HG03097 (cell line): ENCODE results near the gene ZFP64.
"Not testable (repeated sequence)": the region's sequence is repeated elsewhere in the genome, so short reads cannot be mapped to it uniquely, and the experiment has no call there.

ENCODE experiments used
- ATAC-seq: cut with Tn5 transposase; IDR thresholded peaks from one replicate; pipeline ENCODE4 v1.9.1; 2021; ENCODE audit not compliant: unreplicated experiment, low FRiP score

The ZFP64 gene

DNA sequence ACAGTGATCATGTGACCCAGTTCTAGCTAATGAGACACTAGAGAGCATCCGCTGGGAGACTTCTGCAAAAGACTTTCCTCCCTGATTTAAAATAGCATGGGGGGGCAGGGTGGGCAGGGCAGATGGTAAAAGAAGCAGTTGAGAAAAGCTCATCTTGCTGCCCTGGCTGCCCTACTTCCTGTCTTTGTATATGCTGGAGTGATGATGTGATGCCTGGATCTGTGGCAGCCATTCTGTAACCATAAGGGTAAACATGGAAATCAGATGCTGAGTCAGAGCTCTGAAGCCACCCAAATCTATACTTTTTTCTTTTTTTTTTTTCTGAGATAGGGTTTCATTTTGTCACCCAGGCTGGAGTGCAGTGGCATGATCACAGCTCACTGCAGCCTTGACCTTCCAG is 25.4 kb downstream of the ZFP64 start:
- ATAC-seq: no peak

DNA sequence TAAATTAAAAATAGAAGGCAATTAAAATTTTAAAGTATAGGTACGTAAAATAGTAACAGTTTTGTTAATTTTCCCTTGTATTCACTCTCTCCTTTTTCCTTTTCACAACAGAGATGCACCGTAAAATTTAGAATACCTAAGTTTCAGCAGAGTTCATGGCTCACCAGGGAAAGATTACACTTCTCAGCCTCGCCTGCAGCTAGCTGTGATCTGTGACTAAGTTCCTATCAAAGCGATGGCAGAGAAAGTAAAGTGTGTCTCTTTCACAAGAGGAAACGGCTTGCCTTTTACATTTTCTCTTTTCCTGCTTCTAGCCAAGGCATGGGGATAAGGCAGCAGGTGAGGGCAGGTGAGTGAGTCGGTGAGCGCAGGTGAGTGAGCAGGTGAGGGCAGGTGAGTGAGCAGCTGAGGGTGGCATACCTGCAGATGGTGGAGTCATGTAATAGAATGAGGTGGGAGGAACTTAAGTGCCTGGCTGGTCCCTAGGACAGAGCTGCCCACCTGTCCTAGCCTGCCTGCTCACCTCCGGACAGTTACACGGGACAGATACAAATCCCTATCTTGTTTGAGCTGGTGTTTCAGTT is 30.9 kb downstream of the ZFP64 start:
- ATAC-seq: no peak

DNA sequence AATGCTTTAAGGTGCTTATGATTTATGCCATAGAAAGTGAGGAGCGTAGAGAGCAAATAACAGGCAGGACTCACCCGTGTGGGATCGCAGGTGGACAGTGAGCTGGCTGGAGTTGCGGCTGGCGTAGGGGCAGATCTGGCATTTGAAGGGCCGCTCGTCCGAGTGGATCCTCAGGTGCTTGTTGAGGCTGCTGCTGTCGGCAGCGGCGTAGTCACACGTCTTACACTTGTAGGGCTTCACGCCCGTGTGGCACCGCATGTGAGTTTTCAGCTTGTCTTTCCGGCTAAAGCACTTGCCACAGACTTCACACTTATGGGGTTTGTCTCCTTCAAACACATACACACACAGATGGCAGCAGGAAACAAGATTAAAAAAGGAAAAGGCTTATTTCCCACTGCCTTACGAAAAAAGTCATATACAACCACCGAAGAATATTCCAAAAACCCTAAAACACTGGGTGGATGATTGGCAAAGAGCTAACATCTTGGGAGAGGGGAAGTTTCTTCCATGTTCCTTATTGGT is 31.5 kb downstream of the ZFP64 start:
- no peak for ATAC-seq

DNA sequence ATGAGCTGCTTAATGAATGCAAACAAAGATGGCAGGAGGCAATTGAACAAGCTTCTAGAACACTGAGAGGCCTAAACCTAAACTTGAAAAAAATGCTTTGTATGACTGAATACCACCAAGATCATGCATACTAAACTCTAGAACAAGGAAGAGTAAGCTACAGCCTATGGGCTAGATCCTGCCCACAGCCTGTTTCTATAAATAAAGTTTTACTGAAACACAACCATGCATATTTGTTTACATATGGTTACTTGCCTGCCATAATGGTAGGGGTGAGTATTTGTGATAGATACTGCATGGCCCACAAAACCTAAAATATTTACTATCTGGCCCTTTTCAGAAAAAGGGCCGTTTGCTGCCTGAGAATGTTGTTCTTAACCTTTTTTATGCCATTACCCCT is 37.0 kb downstream of the ZFP64 start:
- no peak for ATAC-seq

DNA sequence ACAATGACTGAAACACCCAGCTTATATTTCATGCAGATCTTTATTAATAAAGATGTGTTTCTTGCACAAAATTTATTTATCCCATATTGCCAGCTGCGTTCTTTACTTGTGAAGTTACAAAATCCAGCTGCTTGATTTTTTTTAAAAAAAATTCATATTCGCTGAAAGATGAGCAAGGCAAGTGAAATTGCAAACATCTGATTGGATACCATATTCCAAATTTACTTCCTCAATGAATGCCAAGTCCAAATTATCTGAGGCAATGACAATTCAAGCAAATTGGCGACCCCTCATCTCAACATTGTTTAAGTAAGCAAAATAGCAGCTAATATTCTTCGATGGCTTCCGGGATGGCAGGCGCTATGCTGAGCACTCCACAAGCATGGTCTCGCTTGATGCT is 37.7 kb downstream of the ZFP64 start:
- ATAC-seq: no peak

DNA sequence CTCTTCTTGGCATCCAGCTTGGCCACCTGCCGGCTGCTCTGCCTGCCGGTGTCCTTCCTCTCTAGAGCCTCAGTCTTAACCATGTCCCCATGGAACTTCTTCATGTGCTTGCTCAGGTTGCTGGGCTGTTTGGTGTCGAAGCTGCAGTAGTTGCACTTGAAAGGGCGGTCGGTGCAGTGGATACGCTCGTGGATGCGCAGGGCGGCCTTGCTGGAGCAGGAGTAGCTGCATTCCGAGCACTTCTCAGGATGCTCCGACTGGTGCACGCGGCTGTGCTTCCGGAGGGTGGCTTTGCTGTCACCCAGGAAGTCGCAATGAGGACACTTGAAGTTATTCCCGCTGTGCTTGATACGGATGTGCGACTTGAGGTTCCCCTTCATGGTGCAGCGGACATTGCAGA is 38.7 kb downstream of the ZFP64 start:
- ATAC-seq: no peak

DNA sequence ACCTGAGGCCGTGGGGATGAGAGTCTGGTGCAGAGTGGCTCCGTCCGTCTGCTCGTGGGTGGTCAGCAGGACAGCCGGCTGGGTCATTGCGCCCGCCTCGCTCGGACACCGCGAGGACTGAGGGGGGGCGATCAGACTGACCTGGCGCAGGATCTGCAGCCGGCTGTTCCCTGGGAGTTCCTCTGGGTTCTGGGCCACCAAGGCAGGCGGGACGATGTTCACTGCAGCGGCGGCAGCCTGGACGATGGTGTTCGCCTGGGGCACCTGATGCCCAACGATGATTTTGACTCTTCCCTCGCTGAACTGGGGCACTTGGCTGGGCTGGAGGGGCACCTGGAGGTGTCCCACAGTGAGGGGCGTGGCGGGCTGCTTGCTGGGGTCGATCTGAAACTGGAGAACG is 39.2 kb downstream of the ZFP64 start:
- ATAC-seq: no peak

DNA sequence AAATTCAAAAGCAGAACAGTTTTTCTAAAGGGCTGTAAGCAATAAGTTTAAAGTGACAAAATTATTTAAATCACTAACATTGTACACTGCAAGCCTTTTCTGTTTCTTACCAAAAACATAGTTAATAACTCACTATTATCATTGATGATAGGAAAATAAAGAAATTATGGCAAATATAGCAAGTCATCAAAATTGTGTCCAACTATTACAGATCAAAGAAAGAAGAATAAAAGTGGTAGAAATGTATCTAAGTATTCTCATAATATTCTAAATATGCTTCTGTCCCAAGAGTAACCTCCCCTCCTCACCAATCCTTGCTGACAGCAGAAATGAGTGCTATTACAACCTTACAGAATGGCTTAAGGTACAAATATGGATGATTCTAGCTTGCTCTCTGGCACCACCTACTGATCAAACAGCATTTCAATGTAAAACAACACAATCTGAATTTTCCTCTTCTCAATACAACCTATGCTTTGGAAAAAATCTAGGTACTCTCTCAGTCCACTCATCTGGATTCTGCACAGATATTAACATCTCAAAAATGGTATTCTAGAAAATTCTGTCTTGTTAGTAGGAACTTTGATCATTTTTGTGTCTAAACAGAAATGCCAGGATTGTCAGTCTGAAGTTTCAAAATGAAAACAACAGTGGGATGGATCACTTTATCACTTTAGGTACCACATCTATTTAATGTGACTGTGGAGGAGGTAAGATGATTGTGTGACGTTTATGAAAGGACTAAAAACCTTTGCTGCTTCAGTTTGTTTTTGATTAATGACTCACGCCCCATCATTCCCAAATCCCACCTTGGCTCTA is 40.9 kb downstream of the ZFP64 start:
- ATAC-seq: no peak

DNA sequence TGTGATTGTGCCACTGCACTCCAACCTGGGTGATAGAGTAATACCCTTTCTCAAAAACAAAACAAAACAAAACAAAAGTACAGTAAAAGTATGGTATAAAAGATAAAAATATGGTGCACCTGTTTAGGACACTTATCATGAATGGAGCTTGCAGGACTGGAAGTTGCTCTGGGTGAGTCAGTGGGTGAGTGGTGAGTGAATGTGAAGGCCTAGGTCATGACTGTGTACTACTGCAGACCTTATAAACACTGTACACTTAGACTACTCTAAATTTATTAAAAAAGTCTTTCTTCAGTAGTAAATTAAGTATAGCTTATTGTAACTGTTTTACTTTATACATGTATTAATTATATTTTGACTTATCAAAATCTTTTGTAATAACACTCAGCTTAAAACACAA is 46.0 kb downstream of the ZFP64 start:
- no peak for ATAC-seq

DNA sequence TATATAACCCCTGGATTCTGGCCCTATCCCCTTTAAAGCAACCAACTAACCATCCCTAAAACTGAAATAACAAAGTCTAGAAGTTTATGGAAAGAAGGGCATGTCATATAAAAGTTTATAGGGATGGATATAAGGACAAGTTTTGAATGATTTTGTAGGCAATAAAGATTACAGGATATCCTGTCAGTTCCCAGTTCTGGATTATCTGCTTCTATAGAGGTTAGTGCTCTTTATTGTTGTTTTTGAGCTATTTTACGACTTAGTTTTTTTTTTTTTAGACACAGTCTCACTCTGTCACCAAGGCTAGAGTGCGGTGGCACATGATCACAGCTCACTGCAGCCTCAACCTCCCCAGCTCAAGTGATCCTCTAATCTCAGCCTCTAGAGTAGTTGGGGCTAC is 48.3 kb downstream of the ZFP64 start:
- ATAC-seq: no peak

DNA sequence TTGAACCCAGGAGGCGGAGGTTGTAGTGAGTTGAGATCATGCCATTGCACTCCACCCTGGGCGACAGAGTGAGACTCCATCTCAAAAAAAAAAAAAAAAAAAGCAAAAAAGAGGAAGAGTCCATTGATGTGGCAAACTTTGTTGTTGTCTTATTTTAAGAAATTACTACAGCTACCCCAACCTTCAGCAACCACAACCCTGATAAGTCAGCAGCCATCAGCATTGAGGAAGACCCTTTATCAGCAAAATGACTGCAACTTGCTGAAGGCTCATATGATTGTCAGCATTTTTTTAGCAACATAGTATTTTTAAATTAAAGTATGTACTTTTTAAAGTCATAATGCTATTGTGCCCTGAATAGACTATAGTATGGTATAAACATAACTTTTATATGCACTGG is 48.8 kb downstream of the ZFP64 start:
- ATAC-seq: no peak

DNA sequence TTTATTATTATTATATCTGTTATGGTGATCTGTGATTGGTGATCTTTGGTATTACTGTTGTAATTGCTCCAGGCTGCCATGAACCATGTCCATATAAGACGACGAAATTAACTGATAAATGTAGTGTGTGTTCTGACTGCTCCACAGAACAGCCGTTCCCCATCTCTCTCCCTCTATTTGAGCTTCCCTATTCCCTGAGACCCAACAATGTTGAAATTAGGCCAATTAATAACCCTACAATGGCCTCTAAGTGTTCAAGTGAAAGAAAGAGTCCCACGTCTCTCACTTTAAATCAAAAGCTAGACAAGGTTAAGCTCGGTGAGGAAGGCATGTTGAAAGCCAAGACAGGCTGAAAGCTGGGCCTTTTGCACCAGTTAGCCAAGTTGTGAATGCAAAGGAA is 51.6 kb downstream of the ZFP64 start:
- no peak for ATAC-seq

DNA sequence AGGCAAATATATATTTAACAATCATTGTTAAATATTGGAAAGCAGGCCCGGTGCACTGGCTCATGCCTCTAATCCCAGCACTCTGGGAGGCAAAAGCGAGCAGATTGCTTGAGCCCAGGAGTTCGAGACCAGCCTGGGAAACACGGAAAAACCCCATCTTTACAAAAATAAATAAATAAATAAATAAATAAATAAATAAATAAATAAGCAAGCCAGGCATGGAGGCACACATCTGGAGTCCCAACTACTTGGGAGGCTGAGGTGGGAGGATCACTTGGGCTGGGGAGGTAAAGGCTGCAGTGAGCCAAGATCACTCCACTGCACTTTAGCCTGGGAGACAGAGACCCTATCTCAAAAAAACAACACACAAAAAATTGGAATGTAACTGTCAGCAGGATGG is 53.7 kb downstream of the ZFP64 start:
- ATAC-seq: no peak

DNA sequence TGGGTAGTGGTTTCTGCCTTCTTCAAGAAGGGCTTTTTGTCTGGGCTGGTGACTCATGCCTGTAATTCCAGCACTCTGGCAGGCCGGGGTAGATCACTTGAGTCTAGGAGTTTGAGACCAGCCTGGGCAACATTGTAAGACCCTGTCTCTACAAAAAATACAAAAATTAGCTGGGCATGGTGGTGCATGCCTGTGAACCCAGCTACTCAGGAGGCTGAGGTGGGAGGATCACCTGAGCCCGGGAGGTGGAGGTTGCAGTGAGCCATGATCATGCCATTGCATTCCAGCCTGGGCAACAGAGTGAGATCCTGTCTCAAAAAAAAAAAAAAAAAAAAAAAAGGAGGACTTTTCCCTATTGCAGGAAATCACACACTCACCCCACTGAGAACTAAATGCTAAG is 57.9 kb downstream of the ZFP64 start:
- not testable (repeated sequence) for ATAC-seq

DNA sequence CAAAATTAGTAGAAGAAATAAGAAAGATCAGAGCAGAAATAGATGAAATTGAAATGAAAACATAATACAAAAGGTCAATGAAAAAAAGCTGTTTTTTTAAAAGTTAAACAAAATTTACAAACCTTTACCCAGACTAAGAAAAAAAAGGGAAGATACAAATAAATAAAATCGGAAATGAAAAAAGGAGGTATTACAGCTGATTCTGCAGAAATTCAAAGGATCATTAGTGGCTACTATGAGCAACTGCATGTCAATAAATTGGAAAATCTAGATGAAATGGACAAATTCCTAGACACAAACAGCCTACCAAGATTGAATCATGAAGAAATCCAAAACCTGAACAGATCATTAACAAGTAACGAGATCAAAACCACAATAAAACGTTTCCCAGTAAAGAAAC is 59.2 kb downstream of the ZFP64 start:
- no peak for ATAC-seq

DNA sequence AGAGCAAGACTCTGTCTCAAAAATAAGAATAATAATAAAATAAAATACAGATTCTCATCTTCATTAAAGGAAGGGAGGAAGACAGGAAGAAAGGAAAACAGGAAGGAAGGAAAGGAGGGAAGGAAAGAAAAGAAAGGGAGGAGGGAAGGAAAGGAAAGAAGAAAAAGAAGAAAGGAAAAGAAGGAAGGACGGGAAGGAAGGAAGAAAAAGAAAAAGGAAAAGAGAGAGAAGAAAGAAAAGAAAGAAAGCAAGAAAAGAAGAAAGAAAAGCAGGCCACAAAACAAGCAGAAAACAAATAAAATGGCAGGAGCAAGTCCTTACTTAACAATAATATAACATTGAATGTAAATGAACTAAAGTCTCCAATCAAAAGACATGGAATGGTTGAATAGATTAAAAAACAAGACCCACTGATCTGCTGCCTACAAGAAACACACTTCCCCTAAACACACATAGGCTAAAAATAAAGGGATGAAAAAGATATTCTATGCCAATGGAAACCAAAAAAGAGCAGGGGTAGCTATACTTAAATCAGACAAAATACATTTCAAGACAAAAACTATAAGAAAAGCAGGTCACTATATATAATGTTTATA is 60.4 kb downstream of the ZFP64 start:
- ATAC-seq: no peak

DNA sequence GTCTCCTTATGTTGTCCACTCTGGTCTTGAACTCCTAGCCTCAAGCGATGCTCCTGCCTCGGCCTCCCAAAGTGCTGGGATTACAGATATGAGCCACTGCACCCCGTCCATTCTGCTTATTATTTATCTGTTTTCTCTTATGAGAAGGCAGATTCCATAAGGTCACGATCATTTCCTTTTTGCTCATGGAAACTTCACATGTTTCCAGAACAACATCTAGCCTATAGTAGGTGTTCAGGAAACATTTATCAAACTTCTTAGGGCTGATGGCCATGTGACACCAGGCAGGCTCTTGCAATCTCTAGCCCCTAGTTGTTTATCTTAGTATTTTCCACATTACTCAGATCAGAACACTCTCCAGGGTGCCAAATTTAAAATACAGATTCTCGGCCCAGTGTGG is 61.2 kb downstream of the ZFP64 start:
- ATAC-seq: no peak

DNA sequence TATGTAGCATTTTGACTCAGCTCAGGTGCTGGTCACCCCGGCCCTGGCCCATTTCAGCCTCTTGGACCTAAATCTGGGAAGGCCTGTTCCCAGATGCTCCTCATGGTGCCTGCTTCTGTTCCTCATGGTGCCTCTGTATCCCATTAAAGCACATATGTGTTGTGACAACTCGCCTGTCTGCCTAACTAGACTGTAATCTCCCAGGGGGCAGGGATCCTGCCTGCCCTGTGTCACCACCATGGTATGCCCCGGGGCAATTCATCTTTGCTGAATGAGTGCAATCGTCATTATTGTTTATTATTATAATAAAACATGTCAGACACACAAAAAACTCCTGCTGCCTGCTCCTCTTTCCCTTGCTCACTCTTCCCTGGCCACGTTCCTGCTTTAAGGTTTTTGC is 62.0 kb downstream of the ZFP64 start:
- ATAC-seq: no peak

DNA sequence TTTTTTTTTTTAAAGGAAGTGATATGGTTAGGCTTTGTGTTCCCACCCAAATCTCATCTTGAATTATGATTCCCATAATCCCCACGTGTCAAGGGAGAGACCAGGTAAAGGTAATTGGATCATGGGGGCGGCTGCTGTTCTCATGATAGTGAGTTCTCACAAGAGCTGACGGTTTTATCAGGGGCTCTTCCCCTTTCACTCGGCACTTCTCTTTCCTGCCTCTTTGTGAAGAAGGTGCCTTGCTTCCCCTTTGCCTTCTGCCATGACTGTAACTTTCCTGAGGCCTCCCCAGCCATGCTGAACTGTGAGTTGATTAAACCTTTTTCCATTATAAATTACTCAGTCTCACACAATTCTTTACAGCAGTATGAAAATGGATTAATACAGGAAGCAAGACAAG is 64.3 kb downstream of the ZFP64 start:
- no peak for ATAC-seq

DNA sequence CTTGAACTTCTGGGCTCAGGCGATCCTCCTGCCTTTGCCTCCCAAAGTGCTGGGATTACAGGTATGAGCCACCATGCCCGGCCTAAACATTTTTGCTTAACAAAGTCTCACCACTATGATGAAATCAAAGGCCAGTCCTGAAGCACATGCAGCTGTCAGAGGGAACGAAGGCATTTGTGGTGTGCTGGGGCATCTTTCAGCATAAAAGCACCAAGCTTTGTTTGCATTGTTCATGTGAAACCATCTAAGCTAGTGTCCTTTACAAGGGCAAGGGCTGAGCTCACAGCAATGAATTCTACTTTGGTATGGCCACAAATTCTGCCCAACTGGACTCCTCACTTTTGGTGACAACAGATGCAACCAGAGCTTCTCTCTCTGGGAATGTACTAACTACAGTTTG is 66.8 kb downstream of the ZFP64 start:
- ATAC-seq: no peak

DNA sequence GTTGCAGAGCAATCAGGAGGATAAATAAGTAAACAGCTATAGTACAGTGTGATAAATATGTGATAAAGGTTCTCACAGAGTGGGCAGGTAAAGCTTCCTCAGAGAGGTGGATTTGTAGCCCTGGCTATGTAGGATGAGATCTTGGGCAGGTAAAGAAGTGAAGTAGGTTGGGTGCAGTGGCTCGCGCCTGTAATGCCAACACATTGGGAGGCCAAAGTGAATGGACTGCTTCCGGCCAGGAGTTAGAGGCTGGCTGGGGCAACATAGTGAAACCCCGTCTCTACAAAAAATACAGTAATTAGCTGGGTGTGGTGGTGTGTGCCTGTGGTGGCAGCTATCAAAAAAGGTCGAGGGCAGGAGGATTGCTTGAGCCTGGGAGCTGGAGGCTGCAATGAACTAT is 72.9 kb downstream of the ZFP64 start:
- no peak for ATAC-seq

DNA sequence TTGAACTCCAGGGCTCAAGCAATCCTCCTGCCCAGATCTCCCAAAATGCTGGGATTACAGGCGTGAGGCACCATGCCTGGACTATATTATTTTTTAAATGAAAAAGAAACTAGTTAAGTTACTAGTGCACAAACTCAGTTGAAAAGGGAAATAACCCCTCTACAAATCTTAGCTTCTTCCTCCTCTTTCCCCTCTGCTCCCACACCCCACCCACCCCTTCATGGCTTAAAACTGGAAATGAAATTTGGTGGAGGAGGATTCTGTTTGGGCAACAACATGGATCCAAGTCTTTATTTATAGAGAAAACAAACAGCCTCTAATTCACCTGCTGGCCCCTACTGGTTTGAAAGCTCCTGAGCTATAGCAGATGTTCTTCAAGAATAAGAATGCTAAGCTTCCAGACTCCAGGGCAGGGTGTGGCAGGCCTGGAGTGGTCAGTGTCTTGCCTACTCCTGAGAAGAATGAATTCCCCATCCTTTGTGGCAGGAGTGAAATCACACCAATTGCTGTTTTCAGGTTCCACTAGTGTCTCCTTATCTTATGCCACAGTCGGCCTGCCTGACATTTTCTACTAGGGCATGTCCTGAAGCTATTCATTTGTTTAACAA is 73.5 kb downstream of the ZFP64 start:
- ATAC-seq: no peak
